GM12891 (cell line): Measurements from ENCODE around the gene TLR5.

ENCODE experiments used
- DNase-seq: peaks from one replicate; pipeline ENCODE4 v3.0.0; 2011; ENCODE audit warnings: low spot score; ENCODE audit not compliant: insufficient read length
- FAIRE-seq: peaks from 2 replicates; lab custom pipeline; 2011; peaks lifted over from hg19 to GRCh38; lab: Jason Lieb, UNC
- PAX5 ChIP-seq: IDR thresholded peaks from 2 replicates; pipeline ENCODE4 v1.6.1; 2011; ENCODE audit warnings: low read length, moderate library complexity, mild to moderate bottlenecking; ENCODE audit not compliant: insufficient read depth, severe bottlenecking
- POLR2A ChIP-seq: IDR thresholded peaks from 2 replicates; pipeline ENCODE4 v1.6.1; 2011; ENCODE audit warnings: low read depth, low read length, control low read depth
- POLR2AphosphoS5 ChIP-seq: IDR thresholded peaks from 2 replicates; pipeline ENCODE4 v1.6.1; 2011; ENCODE audit warnings: low read depth, low read length, control low read depth
- POU2F2 ChIP-seq: IDR thresholded peaks from 2 replicates; pipeline ENCODE4 v1.6.1; 2011; ENCODE audit warnings: low read depth, mild to moderate bottlenecking, control low read depth, low read length, moderate library complexity
- SPI1 ChIP-seq: IDR thresholded peaks from 2 replicates; pipeline ENCODE4 v1.6.1; 2011; ENCODE audit warnings: low read depth, low read length, control low read depth
- TAF1 ChIP-seq: IDR thresholded peaks from 2 replicates; pipeline ENCODE4 v1.6.1; 2011; ENCODE audit warnings: low read depth, low read length, control low read depth

TLR5 gene

GRCh38 chr1:223153177-223154119 lies 10.4 kb upstream of the TLR5 start:
- no peak for DNase-seq
- TF ChIP-seq PAX5 = no peak
- no peak for TF ChIP-seq POU2F2
- TF ChIP-seq POLR2AphosphoS5 = no peak
- TF ChIP-seq SPI1 = no peak
- no peak for TF ChIP-seq POLR2A
- TF ChIP-seq TAF1 = no peak
- no peak for FAIRE-seq

DNA sequence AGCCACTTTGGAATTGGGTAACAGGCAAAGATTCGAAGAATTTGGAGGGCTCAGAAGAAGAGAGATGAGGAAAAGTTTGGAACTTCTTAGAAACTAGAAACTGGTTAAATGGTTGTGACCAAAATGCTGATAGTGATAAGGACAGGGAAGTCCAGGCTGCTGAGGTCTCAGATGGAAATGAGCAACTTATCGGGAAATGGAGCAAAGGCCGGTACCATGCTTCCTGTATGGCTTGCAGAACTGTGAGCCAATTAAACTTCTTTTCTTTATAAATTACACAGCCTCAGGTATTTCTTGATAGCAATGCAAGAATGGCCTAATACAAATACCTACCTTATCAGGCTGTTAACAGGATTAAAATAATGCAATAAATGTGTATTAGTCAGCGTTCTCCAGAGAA lies 9.4 kb upstream of the TLR5 start:
- TF ChIP-seq POLR2AphosphoS5 (no peak), PAX5 (no peak), TAF1 (no peak), POU2F2 (no peak), POLR2A (no peak), SPI1 (no peak)
- FAIRE-seq = no peak
- no peak for DNase-seq

- FAIRE-seq = no peak
- DNase-seq = no peak
- TF ChIP-seq SPI1 (no peak), POLR2A (no peak)
These were observed 7.4 kb upstream of the TLR5 start for GRCh38 chr1:223150443-223150842.

GRCh38 chr1:223147873-223148272 lies 4.8 kb upstream of the TLR5 start:
- DNase-seq = no peak
- TF ChIP-seq TAF1 = no peak
- TF ChIP-seq PAX5 = no peak
- TF ChIP-seq SPI1 = no peak
- no peak for TF ChIP-seq POU2F2
- no peak for TF ChIP-seq POLR2AphosphoS5
- TF ChIP-seq POLR2A = no peak
- FAIRE-seq = no peak

GRCh38 chr1:223147409-223147808 lies 4.4 kb upstream of the TLR5 start:
- TF ChIP-seq PAX5 (no peak), SPI1 (no peak), POLR2AphosphoS5 (no peak), TAF1 (no peak), POU2F2 (no peak)
- DNase-seq = no peak
- FAIRE-seq = no peak

DNA sequence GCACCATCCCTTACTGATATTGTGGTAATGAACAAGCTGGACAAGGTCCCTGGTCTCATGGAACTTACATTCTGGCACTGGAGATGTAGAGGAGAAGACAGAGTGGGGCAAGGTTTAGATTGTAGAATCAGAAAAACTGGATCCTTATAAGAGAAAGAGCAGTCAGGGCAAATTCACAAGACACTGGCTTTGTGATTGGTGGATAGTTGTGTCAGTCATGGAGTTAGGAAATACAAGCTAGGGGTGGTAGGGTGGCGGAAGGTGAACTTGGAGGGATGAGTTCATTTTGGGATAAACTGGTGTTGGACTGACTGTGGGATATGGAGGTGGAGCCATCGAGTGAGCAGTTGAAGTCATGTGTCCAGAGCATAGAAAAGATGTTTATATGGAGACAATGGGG lies 3.7 kb upstream of the TLR5 start:
- no peak for FAIRE-seq

DNA sequence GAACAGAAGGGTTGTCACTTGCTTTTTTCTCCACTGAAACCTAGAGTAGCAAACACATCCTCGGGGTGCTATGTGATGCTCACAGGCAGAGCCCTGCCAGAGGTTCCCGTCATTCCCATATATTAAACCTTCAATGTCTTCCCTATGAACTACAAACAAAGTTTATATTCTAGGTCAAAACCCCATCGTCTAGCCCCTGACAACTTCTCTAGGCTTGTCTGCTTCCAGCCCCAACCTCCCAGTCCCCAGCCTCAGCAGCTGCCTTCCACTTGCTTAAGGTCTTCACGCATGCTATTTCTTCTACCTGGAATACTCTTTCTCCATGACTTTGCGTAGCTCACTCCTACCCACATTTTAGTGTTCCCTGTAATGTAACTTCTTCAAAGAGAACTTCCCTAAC lies 1.9 kb upstream of the TLR5 start:
- DNase-seq = no peak
- TF ChIP-seq SPI1 (no peak), POU2F2 (no peak), POLR2A (no peak), POLR2AphosphoS5 (no peak), TAF1 (no peak), PAX5 (no peak)
- no peak for FAIRE-seq

More for the DNA sequence above, 3.7 kb upstream of the TLR5 start:
- no peak for DNase-seq
- TF ChIP-seq POLR2AphosphoS5 = no peak
- TF ChIP-seq PAX5 = no peak
- TF ChIP-seq SPI1 = no peak
- TF ChIP-seq POU2F2 = no peak
- TF ChIP-seq POLR2A = no peak
- TF ChIP-seq TAF1 = no peak

DNA sequence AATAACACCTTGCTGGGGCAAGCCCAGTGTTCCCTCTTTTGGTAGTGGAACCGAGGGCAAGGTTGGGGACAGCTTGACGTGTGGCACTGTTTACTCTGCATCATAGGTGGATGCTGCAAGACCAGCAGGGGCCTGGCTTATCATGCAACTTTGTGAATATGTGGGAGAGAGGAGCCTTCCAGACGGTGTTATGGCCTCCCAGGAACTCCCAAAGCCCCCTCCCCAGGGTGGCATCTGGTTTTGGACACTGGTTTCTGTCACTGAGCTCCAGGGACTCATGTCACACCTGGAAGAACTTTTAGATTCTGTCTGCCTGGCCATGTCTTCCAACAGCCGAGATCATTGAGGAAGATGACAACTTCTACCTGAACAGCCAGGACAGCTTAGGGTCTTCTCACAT lies 1.4 kb upstream of the TLR5 start:
- DNase-seq (no peak), FAIRE-seq (no peak)
- TF ChIP-seq SPI1 (no peak), POLR2A (no peak), POLR2AphosphoS5 (no peak), TAF1 (no peak), POU2F2 (no peak), PAX5 (no peak)

DNA sequence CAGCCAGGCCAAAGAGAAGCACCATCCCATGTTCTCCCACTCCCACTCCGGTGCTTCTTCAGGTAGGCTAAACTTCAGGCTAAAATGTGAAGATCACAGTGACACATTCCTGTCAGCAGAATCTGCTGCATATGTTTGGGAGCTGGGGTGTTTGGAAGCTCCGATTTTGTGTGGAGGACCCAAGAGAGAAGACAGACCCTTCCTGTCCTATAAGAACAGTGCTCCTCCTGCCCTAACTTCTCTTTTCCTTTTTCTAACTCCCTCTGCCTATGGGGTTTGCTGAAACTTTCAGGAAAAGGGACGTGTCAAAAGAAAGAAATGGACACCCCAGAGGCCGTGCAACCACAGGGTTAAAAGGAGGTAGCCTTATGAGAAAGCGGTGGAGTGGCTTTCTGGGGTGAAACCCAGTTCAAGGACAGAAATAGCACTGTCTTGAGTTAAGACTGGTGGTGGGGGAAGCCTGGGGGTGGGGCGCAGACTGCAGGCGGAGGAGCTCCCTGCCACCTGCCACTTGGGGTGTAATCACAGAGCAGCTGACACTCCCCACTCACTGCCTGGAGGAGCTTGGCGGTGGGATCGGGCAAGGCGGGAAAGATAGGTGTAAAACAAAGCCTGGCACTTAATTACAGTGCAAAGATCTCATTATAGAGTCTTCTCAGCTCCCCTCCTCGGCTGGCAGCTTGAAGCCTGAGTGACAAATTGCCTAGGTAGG lies 645 bp upstream of the TLR5 start:
- DNase-seq (no peak), FAIRE-seq (no peak)
- TF ChIP-seq POLR2AphosphoS5 = no peak
- no peak for TF ChIP-seq TAF1
- no peak for TF ChIP-seq PAX5
- no peak for TF ChIP-seq SPI1
- no peak for TF ChIP-seq POLR2A
- TF ChIP-seq POU2F2 = no peak
